OCI-LY1 (cell line): ENCODE results near the gene SYT9.
"Not testable (repeated sequence)": the region's sequence is repeated elsewhere in the genome, so short reads cannot be mapped to it uniquely, and the experiment has no call there.

Source experiments
- H2AFZ ChIP-seq: fragments of 200-600 bp; sonication (generic), shearing (Covaris generic); 2 replicates; pipeline ENCODE4 v1.6.0; 2014; ENCODE audit warnings: antibody characterized with exemption, mild to moderate bottlenecking, low read length
- H3F3A ChIP-seq: fragments of 200-600 bp; sonication (generic), shearing (Covaris generic); 2 replicates; pipeline ENCODE4 v1.6.0; 2014; ENCODE audit warnings: mild to moderate bottlenecking, antibody characterized with exemption, low read length, moderate library complexity; ENCODE audit not compliant: insufficient read depth
- H3K27ac ChIP-seq: fragments of 200-600 bp; sonication (generic); 2 replicates; pipeline ENCODE4 v1.5.1; 2014; ENCODE audit warnings: low read length, mixed run types, mild to moderate bottlenecking, low read depth; ENCODE audit not compliant: poor library complexity, severe bottlenecking
- H3K27me3 ChIP-seq: fragments of 200-600 bp; sonication (generic); 2 replicates; pipeline ENCODE4 v1.6.0; 2014; ENCODE audit warnings: antibody characterized with exemption, mild to moderate bottlenecking, low read length, moderate library complexity; ENCODE audit not compliant: insufficient read depth
- H3K36me3 ChIP-seq: fragments of 200-600 bp; sonication (generic); 2 replicates; pipeline ENCODE4 v1.6.1; 2014; ENCODE audit warnings: mild to moderate bottlenecking, antibody characterized with exemption, low read length, moderate library complexity, mixed read lengths; ENCODE audit not compliant: insufficient read depth
- H3K4me1 ChIP-seq: fragments of 200-600 bp; sonication (generic); 2 replicates; pipeline ENCODE4 v1.5.1; 2014; ENCODE audit warnings: mild to moderate bottlenecking, low read length, moderate library complexity; ENCODE audit not compliant: insufficient read depth, severe bottlenecking
- H3K4me2 ChIP-seq: fragments of 200-600 bp; sonication (generic), shearing (Covaris generic); 2 replicates; pipeline ENCODE4 v1.6.1; 2014; ENCODE audit warnings: low read length
- H3K4me3 ChIP-seq: fragments of 200-600 bp; sonication (generic); 2 replicates; pipeline ENCODE4 v1.5.1; 2014; ENCODE audit warnings: low read length, low read depth, mild to moderate bottlenecking, mixed read lengths; ENCODE audit not compliant: poor library complexity, severe bottlenecking
- H3K79me2 ChIP-seq: fragments of 200-600 bp; shearing (Covaris generic); 2 replicates; pipeline ENCODE4 v1.6.1; 2016; ENCODE audit warnings: mixed run types, low read length, mixed read lengths; ENCODE audit not compliant: insufficient read depth
- H3K9ac ChIP-seq: fragments of 200-600 bp; sonication (generic), shearing (Covaris generic); 2 replicates; pipeline ENCODE4 v1.6.1; 2014; ENCODE audit warnings: mild to moderate bottlenecking, low read length, mixed read lengths
- H3K9me2 ChIP-seq: fragments of 200-600 bp; sonication (generic), shearing (Covaris generic); 2 replicates; pipeline ENCODE4 v1.6.1; 2014; ENCODE audit warnings: low read depth, mild to moderate bottlenecking, low read length, mixed read lengths
- H3K9me3 ChIP-seq: fragments of 200-600 bp; shearing (Covaris generic); 2 replicates; pipeline ENCODE4 v1.6.1; 2014; ENCODE audit warnings: low read length, mixed read lengths
- H4K20me1 ChIP-seq: fragments of 200-600 bp; sonication (generic), shearing (Covaris generic); 2 replicates; pipeline ENCODE4 v1.6.0; 2016; ENCODE audit warnings: mild to moderate bottlenecking, low read length; ENCODE audit not compliant: insufficient read depth
- CTCF ChIP-seq: fragments of 200-600 bp; sonication (generic), shearing (Covaris generic); IDR thresholded peaks from 2 replicates; pipeline ENCODE4 v1.5.1; 2017; ENCODE audit warnings: mild to moderate bottlenecking, antibody characterized with exemption, low read length, moderate library complexity, mixed read lengths
- EZH2 ChIP-seq: fragments of 200-600 bp; sonication (generic), shearing (Covaris generic); IDR thresholded peaks from 2 replicates; pipeline ENCODE4 v1.8.0; 2017; ENCODE audit warnings: borderline replicate concordance, mixed run types, mild to moderate bottlenecking, antibody characterized with exemption, low read length, moderate library complexity, mixed read lengths

SYT9 gene

GRCh38 chr11:7516475-7516874 is 264.8 kb downstream of the SYT9 start:
- H3K27me3 ChIP-seq, result no peaks in the 10 kb centered on the region
- peak overlapping the region; percentile 83 for H3K4me2 ChIP-seq
- no peaks in the 10 kb centered on the region for H4K20me1 ChIP-seq
- H3K9ac ChIP-seq, result peak overlapping the region; percentile 89
- peaks cover 10% of the 10 kb centered on the region; the same call in 1 of the 2 replicates for H3F3A ChIP-seq
- H3K9me2 ChIP-seq, result no peaks in the 10 kb centered on the region
- H2AFZ ChIP-seq, result no peak overlapping the region
- H3K79me2 ChIP-seq, result peaks cover 16% of the 10 kb centered on the region; the same call in 1 of the 2 replicates
- peaks cover 78% of the 10 kb centered on the region for H3K4me1 ChIP-seq
- no peaks in the 10 kb centered on the region for H3K36me3 ChIP-seq
- H3K27ac ChIP-seq, result peak overlapping the region; percentile 92
- TF ChIP-seq EZH2 (no peak), CTCF (no peak)
- H3K4me3 ChIP-seq, result peak overlapping the region; percentile 89
- H3K9me3 ChIP-seq, result no peaks in the 10 kb centered on the region

GRCh38 chr11:7517743-7518142 is 266.0 kb downstream of the SYT9 start:
- H3K4me2 ChIP-seq, H3K9ac ChIP-seq, H3K9me2 ChIP-seq, H3K4me3 ChIP-seq, H3K27me3 ChIP-seq, H3K9me3 ChIP-seq, H3F3A ChIP-seq, H3K36me3 ChIP-seq, H2AFZ ChIP-seq, H4K20me1 ChIP-seq: not testable (repeated sequence)
- H3K27ac ChIP-seq, result peak overlapping the region; percentile 92
- peaks cover 76% of the 10 kb centered on the region for H3K4me1 ChIP-seq
- peaks cover 16% of the 10 kb centered on the region; the same call in 1 of the 2 replicates for H3K79me2 ChIP-seq
